HG02759 (cell line): ENCODE measurements around the gene CIITA.

Experiments
- ATAC-seq: cut with Tn5 transposase; IDR thresholded peaks from one replicate; pipeline ENCODE4 v1.9.1; 2021; ENCODE audit warnings: mild to moderate bottlenecking, moderate library complexity; ENCODE audit not compliant: unreplicated experiment

CIITA gene

DNA sequence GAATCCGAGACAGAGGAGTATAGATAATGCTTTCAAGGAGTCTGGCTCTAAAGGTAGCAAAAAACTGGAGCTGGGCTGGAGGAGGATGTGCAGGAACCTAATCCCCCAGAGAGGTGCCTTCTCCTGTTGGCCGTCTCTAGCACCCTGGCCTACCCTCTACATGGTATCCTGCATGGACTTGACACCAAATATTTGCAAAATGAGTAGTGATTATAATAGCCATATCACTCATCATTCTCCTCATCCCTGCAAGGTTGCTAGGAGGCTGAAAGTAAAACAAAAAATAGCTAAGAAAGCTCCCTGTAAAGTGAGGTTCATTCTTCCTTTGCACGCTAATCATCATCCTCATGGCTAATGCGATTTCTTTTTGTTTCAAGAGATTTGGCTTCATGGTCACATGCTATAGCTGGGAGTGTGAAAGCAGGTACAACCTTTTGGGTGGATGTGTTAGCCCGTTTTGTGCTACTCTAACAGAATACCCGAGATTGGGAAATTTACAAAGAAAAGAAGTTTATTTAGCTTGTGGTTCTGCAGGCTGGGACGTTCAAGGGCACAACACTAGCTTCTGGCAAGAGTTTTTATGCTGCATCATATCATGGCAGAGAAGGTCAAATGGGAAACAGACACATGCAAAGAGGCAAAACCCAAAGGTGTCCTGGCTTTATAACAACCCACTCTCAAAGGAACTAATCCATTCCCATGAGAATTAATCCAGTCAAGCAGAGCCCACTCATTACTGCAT lies 27.1 kb upstream of the CIITA start:
- no peak for ATAC-seq

DNA sequence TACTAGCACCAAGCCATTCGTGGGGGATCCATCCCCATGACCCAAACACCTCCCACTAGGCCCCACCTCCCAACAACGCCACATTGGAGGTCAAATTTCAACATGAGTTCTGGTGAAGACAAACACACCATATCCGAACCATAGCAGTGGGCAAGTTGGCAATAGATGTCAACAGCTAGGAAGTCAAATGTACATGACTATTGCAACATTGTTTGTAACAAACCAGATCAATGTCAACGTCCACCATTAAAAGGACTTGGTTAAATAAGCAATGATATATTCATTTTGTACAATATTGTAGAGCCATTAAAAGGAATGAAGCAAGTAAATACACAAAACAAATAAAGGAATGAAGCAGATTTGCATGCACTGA lies 26.5 kb upstream of the CIITA start:
- ATAC-seq, result no peak

DNA sequence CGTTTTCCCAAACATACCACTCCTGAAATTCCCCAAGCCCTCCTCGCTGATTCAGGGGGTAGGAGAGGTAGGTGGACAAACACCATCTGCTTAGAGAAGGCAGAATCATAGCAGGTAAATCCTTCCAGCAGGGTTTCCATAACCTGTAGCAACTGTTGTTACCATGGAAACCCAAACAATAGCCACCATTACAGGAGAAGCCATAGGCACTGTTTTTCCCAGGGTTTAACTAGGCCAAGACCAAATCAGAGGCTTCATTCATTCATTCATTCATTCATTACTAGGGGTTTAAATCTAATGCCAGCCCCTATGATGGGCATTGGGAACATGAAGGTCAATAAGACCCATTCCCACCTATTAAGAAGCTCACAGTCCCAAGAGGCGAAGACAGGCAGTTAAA lies 25.5 kb upstream of the CIITA start:
- no peak for ATAC-seq

DNA sequence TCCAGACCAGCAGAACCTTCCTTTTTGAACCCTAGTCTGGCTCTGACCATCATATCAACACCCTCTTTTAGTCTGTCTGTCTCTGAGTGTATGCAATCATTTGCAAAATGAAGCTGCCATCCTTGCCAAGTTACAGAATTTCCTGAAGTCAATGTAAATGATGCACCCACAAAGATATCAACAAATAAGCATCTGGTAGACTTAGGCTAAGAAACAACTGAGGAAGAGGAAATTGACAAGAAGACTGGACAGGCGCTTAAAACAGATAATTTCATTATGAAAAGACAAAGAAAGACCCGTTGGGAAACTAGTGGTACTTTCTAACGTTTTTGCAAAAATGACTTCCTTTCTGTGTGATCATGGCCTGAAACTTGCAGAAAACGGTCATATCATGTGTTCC lies 24.7 kb upstream of the CIITA start:
- no peak for ATAC-seq

DNA sequence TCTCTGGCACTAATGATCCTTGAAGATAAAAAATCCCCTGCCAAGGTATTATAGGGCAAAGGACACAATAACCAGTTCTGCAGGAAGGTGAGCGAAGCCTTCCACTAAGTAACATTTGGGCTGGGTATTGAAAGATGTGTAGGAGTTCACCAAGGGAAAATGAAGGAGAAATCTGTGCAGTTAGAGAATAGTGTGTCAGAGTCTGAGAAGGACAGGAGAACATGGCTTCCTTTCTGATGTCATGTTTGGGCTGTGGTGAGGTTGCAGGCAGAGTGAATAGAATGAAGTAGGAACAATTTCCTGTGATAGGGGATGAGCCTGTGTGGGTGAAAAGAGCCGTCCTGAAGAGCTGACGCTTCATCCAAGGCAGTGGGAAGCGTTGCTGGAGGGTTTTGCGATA lies 24.1 kb upstream of the CIITA start:
- ATAC-seq, result no peak

DNA sequence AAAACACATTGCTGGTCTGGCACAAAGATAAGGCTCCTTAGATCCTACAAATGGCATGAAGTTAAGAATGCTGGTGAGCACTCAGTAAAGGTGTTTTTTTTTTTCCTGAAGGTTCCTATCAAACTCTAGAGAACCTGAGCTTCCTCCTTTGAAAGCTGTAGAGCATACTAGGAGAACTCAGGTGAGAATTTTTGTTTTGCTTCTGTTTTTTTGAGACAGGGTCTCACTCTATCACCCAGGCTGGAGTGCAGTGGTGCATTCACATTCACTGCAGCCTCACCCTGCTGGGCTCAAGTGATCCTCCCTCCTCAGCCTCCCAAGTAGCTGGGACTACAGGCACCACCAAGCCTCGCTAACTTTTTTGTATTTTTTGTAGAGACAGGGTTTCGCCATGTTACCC lies 21.0 kb upstream of the CIITA start:
- no peak for ATAC-seq

DNA sequence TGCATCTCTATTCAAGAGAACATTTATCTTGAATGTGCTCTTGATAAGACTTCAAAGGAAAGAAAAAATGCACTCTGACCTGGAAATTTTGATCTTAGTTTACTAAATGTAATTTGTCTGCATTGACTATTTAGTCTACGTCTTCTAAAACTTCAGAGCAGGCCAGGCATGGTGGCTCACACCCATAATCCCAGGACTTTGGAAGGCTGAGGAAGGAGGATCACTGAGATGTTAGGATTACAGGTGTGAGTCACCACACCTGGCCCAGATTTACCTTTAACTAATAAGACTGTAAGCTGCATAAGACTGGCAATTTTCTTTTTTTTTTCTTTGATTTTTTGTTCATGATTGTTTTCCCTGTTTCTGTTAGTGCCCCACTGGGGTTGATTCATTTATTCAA lies 18.8 kb upstream of the CIITA start:
- no peak for ATAC-seq

DNA sequence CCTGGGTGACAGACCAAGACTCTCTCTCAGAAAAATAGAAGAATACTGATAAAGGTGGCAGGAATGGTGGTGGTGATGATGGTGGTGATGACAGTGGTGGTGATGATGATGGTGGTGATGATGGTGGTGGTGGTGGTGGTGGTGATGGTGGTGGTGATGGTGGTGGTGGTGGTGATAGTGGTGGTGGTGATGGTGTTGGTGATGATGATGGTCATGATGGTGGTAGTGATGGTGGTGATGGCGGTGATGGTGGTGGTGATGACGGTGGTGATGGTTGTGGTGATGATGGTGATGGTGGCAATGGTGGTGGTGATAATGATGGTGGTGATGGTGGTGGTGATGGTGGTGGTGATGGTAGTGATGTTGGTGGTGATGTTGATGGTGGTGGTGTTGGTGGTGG lies 18.0 kb upstream of the CIITA start:
- ATAC-seq, result no peak

DNA sequence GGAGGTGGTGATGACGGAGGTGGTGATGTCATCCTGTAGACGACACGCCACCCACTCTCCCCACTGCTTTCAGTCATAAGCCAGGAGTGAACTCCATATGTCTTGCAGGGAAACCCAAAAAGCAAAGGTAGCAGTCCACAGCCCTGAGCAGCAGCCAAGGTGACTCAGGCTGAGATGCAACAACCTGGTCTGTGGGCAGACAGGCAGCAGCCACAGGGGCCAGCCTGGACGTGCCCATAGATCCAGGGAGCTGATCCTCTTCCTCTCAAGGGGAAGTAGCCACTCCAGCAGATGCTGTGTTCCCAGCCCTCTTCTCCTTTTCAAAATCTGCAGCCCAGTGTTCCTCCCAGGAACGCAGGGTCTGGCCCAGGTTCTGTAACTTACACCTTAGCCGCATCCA lies 17.3 kb upstream of the CIITA start:
- no peak for ATAC-seq

DNA sequence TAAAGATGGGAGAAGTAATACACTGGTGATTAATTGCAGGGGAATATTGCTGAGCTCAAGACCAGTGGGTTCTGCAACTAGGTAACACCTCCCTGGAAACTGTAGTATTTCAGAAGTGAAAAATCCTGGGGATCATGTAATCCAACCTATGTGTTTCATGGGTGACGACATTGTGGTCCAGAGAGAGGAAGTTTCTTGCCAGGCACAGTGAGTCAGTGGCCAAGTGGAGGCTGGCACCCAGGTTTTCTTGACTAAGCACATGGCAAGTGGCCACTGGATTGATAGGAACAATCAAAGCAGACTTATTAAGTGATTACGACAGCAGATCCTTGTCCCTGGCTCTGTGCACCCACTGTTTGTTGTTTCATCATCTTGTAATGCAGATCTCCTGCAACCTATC lies 14.6 kb upstream of the CIITA start:
- no peak for ATAC-seq

DNA sequence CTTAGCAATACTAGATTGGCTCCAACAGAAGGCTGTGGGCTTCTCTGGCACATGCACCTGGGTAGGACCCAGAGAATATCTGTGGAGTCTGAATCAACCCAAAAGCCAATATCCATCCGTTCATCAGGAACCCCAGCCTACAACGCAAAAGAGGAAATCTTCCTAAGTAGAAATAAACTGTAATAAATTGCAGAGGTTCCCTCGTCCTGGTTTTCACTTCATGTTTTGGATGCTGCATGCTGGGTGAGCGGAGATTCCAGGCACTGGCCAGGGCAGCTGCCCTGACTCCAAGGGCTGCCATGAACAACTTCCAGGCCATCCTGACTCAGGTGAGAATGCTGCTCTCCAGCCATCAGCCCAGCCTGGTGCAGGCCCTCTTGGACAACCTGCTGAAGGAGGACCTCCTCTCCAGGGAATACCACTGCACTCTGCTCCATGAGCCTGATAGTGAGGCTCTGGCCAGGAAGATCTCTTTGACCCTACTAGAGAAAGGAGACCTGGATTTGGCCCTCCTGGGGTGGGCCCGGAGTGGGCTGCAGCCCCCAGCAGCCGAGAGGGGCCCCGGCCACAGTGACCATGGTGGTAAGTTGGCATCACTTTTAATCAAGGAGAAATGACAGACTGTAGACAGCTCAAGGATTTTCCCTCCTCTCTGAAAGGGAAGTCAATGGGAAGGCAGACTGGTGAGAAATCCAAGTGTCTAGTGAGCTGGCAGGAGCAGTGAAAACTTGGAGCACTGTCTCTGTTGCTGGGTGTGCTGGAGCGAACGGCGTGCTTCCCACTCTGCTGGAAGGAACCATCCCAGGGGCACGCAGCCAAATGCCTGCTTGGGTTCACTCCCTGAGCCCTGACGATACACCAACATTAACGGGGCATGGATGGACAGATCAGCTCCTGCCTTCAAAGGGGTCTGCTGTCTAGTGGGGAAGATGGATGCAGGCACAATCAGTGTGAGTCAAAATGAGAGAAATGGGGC lies 10.7 kb upstream of the CIITA start:
- no peak for ATAC-seq

DNA sequence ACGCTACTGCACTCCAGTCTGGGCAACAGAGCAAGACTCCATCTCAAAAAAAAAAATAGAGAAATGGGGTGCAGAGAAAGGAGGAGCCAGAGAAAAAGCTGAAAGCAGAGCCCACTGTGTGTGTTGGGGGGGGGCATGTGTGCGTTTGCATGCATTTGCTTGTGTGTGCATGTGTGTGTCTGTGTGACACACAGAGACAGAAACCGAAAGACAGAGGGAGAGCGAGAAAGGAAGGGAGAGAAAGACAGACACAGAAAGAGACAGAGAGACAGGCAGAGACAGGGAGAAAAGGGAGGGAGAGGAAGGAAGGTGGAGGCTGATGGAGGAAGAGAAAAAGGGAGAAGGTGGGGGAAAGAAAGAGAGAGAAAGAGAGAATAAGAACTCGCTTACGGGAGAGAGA lies 9.8 kb upstream of the CIITA start:
- ATAC-seq, result no peak

DNA sequence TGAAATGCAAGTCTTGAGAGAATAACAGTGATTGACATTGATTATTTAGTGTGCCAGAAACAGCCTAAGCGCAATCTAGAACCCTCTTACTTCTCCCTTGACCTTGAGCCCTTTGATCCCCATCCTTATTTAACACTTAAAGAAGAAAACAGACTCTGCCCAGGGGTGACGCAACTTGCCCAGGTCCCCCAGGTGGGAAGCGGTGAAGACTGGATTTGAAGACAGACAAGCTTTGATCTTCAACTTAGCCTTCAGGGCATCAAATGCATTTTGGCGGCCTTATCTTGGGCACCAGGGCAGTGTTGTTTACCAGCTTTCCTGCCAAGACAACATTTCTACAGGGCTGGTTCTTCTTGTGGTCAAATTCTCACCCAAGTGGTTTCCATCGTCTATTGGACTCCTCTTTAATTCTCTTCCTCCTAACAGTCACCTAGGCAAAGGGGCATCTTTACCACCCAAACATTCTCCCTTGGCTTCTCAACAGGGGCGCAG lies 8.9 kb upstream of the CIITA start:
- no peak for ATAC-seq

DNA sequence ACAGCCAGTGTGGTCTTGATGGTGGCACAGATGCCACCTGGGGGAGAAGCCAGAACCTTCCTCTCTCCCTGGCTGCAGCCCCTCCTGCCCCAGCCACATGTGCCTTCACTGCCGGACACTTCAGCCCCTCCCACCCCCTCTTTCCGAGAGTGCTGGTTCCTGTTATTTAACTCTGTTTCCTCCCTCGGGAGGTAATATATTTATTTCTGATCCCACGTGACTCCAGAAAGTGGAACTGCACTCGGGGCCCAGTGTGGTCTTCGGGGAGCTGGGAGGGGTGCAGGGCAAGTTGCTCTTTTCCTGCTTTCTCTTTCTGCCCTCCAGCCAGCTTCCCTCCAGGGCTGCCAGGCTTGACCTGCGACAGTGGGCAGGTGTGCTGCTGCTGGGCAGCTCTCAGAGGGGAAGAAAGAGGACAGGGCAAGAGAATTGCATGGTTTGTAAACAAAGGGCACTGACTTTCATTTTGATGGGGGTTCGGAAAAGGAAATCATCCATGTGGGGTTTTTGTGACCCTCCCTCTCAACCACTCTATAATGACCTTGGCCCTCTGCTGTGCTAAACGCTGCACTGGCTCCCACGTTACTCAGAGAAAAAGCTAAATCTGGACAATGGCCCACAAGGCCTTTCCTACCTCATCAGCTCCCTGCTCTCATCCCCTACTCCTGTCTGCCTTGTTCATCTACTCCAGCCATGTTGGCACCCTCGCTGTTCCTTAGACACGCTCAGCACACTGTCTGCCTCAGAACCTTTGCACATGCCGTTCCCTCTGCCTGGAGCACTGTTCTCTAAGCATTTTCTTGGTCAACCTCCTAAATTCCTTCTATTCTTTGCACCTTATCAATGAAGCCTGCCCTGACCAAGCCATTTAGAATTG lies 8.2 kb upstream of the CIITA start:
- ATAC-seq, result peak; percentile 53

DNA sequence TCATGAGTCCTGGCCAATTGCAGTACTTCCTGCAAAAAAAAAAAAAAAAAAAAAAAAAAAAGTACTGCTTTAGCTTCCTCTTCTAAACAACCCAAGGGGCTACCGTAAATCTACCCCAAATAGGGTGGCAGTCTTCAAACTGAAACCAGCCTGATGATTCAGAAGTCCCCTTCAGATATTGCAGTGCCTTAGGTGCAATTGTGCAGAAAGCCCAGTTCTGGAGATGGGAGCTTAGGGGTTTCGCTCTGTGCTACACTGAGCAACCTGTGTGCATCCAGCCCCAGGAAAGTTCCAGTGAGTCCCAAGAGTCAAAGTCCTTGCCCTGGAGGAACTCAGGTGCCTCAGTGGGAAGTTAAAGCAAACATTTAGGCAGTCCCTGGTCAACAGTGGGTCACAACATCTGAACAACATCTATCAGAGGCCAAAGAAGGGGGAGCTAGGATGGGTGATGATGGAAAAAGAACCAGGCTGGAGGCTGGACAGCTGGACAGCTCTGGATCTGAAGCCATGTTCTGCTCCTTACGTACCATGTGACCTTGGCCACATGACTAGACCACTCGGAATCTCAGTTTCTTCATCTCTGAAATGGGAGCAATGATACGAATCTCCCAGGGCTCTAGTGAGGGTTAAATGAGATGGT lies 6.7 kb upstream of the CIITA start:
- peak; percentile 34 for ATAC-seq

DNA sequence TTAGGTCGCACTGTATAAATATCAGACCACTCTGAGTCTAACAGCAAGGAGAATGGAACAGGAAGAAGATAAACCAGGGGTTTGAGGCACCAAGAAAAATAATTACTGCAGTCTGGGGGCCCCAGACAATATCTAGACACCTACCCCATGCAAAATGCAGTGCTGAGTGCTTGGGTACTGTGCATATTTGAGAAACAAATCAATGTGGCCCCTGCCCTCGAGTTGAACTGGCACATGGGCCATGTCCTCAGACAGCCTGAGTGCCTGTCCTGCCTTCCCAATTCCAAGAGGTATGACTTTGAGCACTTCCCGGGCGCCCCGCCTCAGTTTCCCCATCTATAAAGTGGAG lies 6.2 kb upstream of the CIITA start:
- no peak for ATAC-seq

DNA sequence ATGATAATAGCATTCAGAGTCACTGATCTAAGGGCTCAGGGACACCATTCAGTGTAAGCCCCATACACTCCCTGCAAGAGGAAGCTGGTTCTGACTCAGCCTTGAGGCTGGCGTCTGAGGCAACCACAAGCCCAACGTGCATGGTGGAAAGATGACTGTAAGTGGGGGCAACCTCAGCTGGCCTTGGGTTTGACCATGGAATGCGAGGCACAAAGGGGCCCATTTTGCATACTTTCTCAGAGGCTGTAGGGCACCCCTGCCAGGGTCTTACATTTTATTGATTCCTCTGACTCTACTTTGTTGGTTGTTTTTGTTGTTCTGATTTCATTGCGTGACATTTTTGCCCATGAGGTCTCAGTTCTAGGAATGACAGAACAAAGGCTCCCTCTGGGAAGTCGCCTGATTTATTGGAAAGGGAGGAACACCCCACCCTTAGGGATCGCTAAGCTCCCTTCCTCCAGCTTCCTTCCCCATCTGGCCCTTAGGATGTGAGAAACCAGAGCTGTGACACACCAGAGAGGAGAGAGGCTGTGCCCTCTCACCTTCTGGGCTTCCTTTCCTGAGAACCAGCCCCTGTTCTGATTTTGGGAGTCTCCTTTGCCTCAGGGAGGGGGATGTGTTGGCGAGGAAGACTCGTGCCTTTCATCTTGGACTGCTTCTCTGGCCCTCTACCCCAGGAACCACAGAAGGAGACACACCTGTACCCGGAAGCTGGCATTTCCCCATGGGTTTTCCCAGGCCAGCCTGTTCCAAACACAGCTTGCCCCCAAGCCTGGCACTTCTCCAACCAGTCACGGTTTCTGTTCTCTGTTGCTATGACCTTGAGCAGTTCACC lies 5.6 kb upstream of the CIITA start:
- peak; percentile 38 for ATAC-seq

DNA sequence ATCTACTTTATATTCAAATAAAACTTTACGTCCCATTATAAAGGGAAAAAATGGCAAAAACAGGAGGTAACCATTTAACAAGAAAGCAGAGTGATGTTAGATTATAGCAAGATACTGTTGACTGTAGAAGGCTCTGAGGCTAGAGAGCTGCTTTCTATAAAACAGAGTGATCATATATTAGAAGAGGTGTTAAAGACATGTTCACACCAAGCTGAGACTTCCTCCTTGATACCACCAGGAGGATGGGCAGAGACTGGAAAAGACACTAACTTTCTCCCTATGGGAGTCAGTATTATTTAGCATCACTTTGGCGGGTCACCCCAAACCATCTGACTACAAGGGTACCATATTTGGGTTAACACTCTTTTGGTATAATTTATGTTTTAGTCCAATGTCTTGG lies 687 bp upstream of the CIITA start:
- ATAC-seq, result no peak

DNA sequence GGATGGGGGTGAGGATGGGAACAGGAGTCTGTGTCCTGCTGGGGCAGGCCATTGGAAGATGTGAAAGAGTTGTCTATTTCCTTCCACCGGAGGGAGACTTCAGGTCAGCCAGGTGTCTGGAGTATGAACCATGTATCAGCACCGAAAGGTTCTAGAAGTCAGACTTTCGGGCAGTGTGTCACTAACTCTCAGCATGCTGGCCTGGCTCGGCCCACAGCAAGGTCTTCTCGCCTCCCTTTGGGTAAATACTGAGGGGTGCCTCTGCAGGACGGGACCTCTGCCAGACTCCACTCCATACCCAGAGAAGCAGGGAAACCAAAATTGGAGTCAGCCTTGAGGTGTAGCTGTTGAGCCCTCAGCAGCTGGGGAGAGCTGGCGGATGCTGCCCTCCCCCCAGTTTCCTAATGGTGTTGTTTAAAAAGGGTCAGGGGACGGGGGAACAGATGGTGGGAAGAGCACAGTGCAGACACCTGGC lies 507 bp downstream of the CIITA start:
- no peak for ATAC-seq

DNA sequence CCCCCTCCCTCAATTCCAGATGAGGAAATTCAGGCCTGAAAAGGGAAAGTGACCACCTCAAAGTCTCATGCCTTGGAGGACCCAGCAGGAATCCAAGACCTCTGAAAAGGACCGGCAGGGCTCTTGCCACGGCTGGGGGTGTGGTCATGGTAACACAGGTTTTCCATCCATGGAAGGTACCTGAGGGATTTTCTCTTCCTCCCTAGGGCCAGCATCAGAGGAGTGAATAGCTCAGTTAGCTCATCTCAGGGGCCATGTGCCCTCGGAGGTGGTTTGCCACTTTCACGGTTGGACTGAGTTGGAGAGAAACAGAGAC lies 1.3 kb downstream of the CIITA start:
- ATAC-seq, result peak; percentile 13
